T-helper 1 cell treated with Interleukin-12 subunit alpha and Interleukin-12 subunit beta and Interleukin-4 antibody, amounts not matched to agents 30 μg/mL and 1 μg/mL, for 36 hours (primary cell): ENCODE measurements around the gene BEST3.
"Not testable (repeated sequence)": the region's sequence is repeated elsewhere in the genome, so short reads cannot be mapped to it uniquely, and the experiment has no call there.

ENCODE experiments used
- H3K27ac Mint-ChIP-seq: one replicate; pipeline ENCODE4 v1.8.0; 2021; ENCODE audit warnings: mild to moderate bottlenecking, mixed read lengths
- H3K27me3 Mint-ChIP-seq: one replicate; pipeline ENCODE4 v1.8.0; 2021; ENCODE audit warnings: low read depth, mixed read lengths
- H3K36me3 Mint-ChIP-seq: one replicate; pipeline ENCODE4 v1.8.0; 2021; ENCODE audit warnings: low read depth, mixed read lengths
- H3K4me1 Mint-ChIP-seq: one replicate; pipeline ENCODE4 v1.8.0; 2021; ENCODE audit warnings: low read depth, mixed read lengths
- H3K4me3 Mint-ChIP-seq: one replicate; pipeline ENCODE4 v1.8.0; 2021; ENCODE audit warnings: mild to moderate bottlenecking, moderate library complexity, mixed read lengths
- H3K9me3 Mint-ChIP-seq: one replicate; pipeline ENCODE4 v1.8.0; 2021; ENCODE audit warnings: mixed read lengths

BEST3 gene

GRCh38 chr12:69672195-69672594 is 26.9 kb downstream of the BEST3 start:
- no peaks in the 10 kb centered on the region for H3K36me3 Mint-ChIP-seq
- no peak overlapping the region for H3K4me3 Mint-ChIP-seq
- H3K9me3 Mint-ChIP-seq: no peaks in the 10 kb centered on the region

DNA sequence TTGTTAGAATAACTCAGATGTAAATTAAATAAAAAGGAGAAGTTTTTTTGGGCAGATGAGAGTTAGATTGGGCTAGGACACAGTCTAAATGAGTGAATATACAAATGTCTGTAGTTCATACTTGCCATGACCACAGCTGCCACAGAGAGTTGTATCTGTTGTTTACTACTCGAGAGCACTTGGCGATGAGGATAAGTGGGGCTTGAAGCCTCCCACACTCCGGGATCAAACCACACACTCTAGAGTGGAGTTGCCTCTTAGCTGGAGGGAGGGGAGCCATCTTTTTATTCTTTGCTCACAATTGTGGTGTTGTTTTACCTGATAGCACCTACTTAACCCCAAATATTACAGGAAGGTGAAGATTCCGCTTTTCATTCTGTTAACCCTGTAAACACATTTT is 27.5 kb downstream of the BEST3 start:
- Mint-ChIP-seq H3K4me3 (no peak overlapping the region), H3K27me3 (peaks cover 3% of the 10 kb centered on the region), H3K36me3 (no peaks in the 10 kb centered on the region), H3K4me1 (no peaks in the 10 kb centered on the region), H3K9me3 (no peaks in the 10 kb centered on the region), H3K27ac (no peak overlapping the region)

More at GRCh38 chr12:69672195-69672594, 26.9 kb downstream of the BEST3 start:
- Mint-ChIP-seq H3K4me1 (no peaks in the 10 kb centered on the region), H3K27me3 (peaks cover 3% of the 10 kb centered on the region), H3K27ac (no peak overlapping the region)

DNA sequence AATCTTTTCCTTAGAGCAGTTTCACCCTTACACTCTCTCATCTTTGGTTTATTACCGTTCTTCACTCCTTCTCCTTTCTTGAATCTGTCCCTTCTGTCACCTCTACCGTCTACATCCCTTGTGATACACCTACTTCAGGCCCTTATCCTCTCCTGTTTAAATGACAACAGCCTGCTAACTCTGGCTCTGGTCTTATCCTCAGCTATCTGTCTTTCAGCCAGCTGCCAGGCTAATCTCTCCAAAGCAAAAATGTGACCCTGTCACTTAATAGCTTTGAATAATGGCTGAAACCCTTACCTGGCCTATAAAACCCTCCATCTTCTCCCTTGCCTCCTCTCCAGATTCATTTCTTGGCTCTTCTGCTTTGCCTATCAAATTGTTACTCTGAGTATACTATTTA is 32.3 kb downstream of the BEST3 start:
- H3K27ac Mint-ChIP-seq: no peak overlapping the region
- no peaks in the 10 kb centered on the region for H3K4me1 Mint-ChIP-seq
- no peaks in the 10 kb centered on the region for H3K36me3 Mint-ChIP-seq
- H3K9me3 Mint-ChIP-seq: no peaks in the 10 kb centered on the region
- no peak overlapping the region for H3K4me3 Mint-ChIP-seq
- H3K27me3 Mint-ChIP-seq: peaks cover 7% of the 10 kb centered on the region

DNA sequence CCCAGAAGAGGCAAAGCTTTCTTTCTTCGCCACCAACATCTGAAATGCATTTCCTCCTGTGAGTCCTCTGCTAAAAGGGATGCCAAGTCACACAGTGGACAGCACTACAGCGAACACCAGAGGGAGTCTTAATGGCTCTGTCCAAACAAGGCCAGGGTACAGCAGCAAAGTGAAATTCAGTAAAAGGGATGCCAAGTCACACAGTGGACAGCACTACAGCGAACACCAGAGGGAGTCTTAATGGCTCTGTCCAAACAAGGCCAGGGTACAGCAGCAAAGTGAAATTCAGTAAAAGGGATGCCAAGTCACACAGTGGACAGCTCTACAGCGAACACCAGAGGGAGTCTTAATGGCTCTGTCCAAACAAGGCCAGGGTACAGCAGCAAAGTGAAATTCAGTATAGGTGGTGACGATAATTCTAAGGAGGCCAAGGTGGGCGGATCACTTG is 34.1 kb downstream of the BEST3 start:
- peaks cover 17% of the 10 kb centered on the region for H3K27me3 Mint-ChIP-seq
- not testable (repeated sequence) for H3K9me3 Mint-ChIP-seq, H3K27ac Mint-ChIP-seq, H3K4me3 Mint-ChIP-seq, H3K36me3 Mint-ChIP-seq, H3K4me1 Mint-ChIP-seq

GRCh38 chr12:69663726-69664125 is 35.4 kb downstream of the BEST3 start:
- Mint-ChIP-seq H3K9me3 (no peaks in the 10 kb centered on the region), H3K27me3 (peaks cover 24% of the 10 kb centered on the region), H3K36me3 (no peaks in the 10 kb centered on the region), H3K4me3 (no peak overlapping the region), H3K4me1 (no peaks in the 10 kb centered on the region), H3K27ac (no peak overlapping the region)

DNA sequence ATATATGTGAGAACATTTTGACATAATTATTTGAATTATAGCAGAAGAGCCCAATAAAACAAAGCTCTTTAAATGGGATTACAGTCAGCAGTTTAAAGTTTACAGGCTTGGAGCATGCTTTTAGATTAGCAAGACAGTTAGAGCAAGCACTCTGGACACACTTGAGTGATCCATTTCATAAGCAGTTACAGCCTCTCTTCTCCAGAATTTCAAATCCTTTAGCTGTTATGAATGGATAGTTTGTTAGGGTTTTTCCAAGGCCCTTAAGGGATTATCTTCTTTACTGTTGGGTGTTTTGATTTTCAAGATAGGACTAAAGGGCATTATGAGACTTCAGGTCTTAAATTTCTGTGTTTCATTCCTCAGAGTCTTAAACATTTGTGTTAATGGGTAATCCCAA is 36.3 kb downstream of the BEST3 start:
- Mint-ChIP-seq H3K27me3 (peaks cover 29% of the 10 kb centered on the region), H3K4me3 (no peak overlapping the region), H3K36me3 (no peaks in the 10 kb centered on the region), H3K27ac (no peak overlapping the region), H3K9me3 (no peaks in the 10 kb centered on the region), H3K4me1 (no peaks in the 10 kb centered on the region)

DNA sequence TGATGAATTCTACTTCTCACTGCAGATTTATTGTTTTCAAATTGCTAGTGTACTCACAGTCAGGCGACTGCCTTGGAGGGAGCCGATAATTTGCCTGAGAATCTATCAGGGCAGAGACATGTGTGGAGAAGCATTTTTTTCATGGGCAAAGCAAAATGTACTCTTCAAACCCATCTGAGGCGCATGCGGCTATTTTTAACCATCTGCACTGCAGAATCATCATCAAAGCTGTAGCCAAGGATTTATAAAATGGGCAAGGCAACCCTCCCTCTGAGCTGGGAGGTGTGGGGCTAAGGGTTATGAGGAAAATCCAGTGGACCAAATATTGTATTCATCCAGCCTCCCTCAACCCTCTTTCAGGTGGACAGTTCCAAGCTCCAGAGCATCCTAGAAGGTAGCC is 37.7 kb downstream of the BEST3 start:
- Mint-ChIP-seq H3K4me1 (no peaks in the 10 kb centered on the region), H3K27ac (no peak overlapping the region), H3K9me3 (no peaks in the 10 kb centered on the region), H3K27me3 (peaks cover 29% of the 10 kb centered on the region), H3K4me3 (no peak overlapping the region), H3K36me3 (no peaks in the 10 kb centered on the region)

- Mint-ChIP-seq H3K27me3 (peaks cover 29% of the 10 kb centered on the region), H3K36me3 (no peaks in the 10 kb centered on the region), H3K27ac (no peak overlapping the region), H3K4me3 (no peak overlapping the region), H3K9me3 (no peaks in the 10 kb centered on the region), H3K4me1 (no peaks in the 10 kb centered on the region)
These were observed 38.8 kb downstream of the BEST3 start for GRCh38 chr12:69660164-69660863.

GRCh38 chr12:69658203-69658602 is 40.9 kb downstream of the BEST3 start:
- no peak overlapping the region for H3K4me3 Mint-ChIP-seq
- no peaks in the 10 kb centered on the region for H3K9me3 Mint-ChIP-seq
- H3K36me3 Mint-ChIP-seq: no peaks in the 10 kb centered on the region
- no peaks in the 10 kb centered on the region for H3K4me1 Mint-ChIP-seq
- peaks cover 24% of the 10 kb centered on the region for H3K27me3 Mint-ChIP-seq
- no peak overlapping the region for H3K27ac Mint-ChIP-seq

GRCh38 chr12:69657376-69658137 is 41.5 kb downstream of the BEST3 start:
- H3K4me3 Mint-ChIP-seq: no peak overlapping the region
- H3K9me3 Mint-ChIP-seq: no peaks in the 10 kb centered on the region
- no peak overlapping the region for H3K27ac Mint-ChIP-seq
- H3K27me3 Mint-ChIP-seq: peaks cover 23% of the 10 kb centered on the region
- no peaks in the 10 kb centered on the region for H3K4me1 Mint-ChIP-seq
- no peaks in the 10 kb centered on the region for H3K36me3 Mint-ChIP-seq

GRCh38 chr12:69655616-69656340 is 43.3 kb downstream of the BEST3 start:
- peaks cover 20% of the 10 kb centered on the region for H3K27me3 Mint-ChIP-seq
- H3K4me3 Mint-ChIP-seq: no peak overlapping the region
- H3K9me3 Mint-ChIP-seq: no peaks in the 10 kb centered on the region
- H3K36me3 Mint-ChIP-seq: no peaks in the 10 kb centered on the region
- H3K27ac Mint-ChIP-seq: no peak overlapping the region
- H3K4me1 Mint-ChIP-seq: no peaks in the 10 kb centered on the region

DNA sequence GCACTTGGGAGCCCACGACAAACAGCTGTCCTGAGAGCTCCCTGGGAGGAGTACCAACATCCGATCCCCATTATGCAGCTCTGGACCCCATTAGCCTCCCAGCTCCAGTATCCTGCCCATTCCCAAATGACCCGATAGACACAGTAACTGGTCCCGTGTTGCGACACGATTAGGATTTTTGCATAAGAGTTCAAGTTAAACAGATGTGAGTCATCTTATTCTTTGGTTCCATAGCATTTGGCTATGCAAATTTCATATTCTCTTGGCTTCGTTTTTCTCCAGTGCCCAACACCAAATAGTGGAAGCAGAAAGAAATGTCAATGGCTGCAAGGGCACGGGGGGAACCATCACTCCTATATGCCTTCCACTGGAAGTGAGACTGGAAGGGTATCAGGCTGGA is 45.4 kb downstream of the BEST3 start:
- no peaks in the 10 kb centered on the region for H3K4me1 Mint-ChIP-seq
- no peak overlapping the region for H3K27ac Mint-ChIP-seq
- peaks cover 15% of the 10 kb centered on the region for H3K27me3 Mint-ChIP-seq
- no peak overlapping the region for H3K4me3 Mint-ChIP-seq
- H3K36me3 Mint-ChIP-seq: no peaks in the 10 kb centered on the region
- H3K9me3 Mint-ChIP-seq: no peaks in the 10 kb centered on the region

GRCh38 chr12:69651922-69652321 is 47.2 kb downstream of the BEST3 start:
- Mint-ChIP-seq H3K27ac (no peak overlapping the region), H3K4me1 (no peaks in the 10 kb centered on the region), H3K9me3 (no peaks in the 10 kb centered on the region), H3K4me3 (no peak overlapping the region), H3K36me3 (no peaks in the 10 kb centered on the region), H3K27me3 (peaks cover 19% of the 10 kb centered on the region)

- Mint-ChIP-seq H3K27ac (no peak overlapping the region), H3K36me3 (no peaks in the 10 kb centered on the region), H3K4me1 (no peaks in the 10 kb centered on the region), H3K27me3 (peaks cover 19% of the 10 kb centered on the region), H3K9me3 (no peaks in the 10 kb centered on the region), H3K4me3 (no peak overlapping the region)
These were observed 49.6 kb downstream of the BEST3 start for GRCh38 chr12:69649529-69649928.

GRCh38 chr12:69648476-69648875 is 50.6 kb downstream of the BEST3 start:
- peaks cover 19% of the 10 kb centered on the region for H3K27me3 Mint-ChIP-seq
- H3K4me3 Mint-ChIP-seq: no peak overlapping the region
- H3K4me1 Mint-ChIP-seq: no peaks in the 10 kb centered on the region
- no peaks in the 10 kb centered on the region for H3K9me3 Mint-ChIP-seq
- H3K36me3 Mint-ChIP-seq: no peaks in the 10 kb centered on the region
- no peak overlapping the region for H3K27ac Mint-ChIP-seq
